Astrocyte (in vitro differentiated cells and primary cell): ENCODE measurements around the gene SLCO3A1. TPM values are rescaled to one million over a fixed set of nuclear protein-coding genes. Genes with fewer than 3 reads are reported as not detected.

Experiments
- DNase-seq: peaks from one replicate; pipeline ENCODE4 v3.0.0-alpha.2; 2010; ENCODE audit warnings: low read depth
- FAIRE-seq: peaks from 2 replicates; lab custom pipeline; 2011; peaks lifted over from hg19 to GRCh38; lab: Jason Lieb, UNC
- H2AFZ ChIP-seq: 2 replicates; pipeline ENCODE4 v1.6.0; 2012; ENCODE audit warnings: low read depth, low read length, inconsistent platforms
- H3K27ac ChIP-seq: 2 replicates; pipeline ENCODE4 v1.5.1; 2011; ENCODE audit warnings: low read depth, low read length, inconsistent platforms
- H3K27me3 ChIP-seq: 2 replicates; pipeline ENCODE4 v1.6.0; 2011; ENCODE audit warnings: low read length, inconsistent platforms; ENCODE audit not compliant: insufficient read depth
- H3K36me3 ChIP-seq: 2 replicates; pipeline ENCODE4 v1.5.1; 2011; ENCODE audit warnings: low read length, inconsistent platforms; ENCODE audit not compliant: insufficient read depth
- H3K4me1 ChIP-seq: 2 replicates; pipeline ENCODE4 v1.5.1; 2011; ENCODE audit warnings: low read length, inconsistent platforms; ENCODE audit not compliant: insufficient read depth
- H3K4me2 ChIP-seq: 2 replicates; pipeline ENCODE4 v1.6.0; 2012; ENCODE audit warnings: low read length, inconsistent platforms
- H3K4me3 ChIP-seq: 2 replicates; pipeline ENCODE4 v1.5.1; 2011; ENCODE audit warnings: low read depth, mild to moderate bottlenecking, low read length, inconsistent platforms; ENCODE audit not compliant: insufficient read depth
- H3K79me2 ChIP-seq: 2 replicates; pipeline ENCODE4 v1.6.0; 2012; ENCODE audit warnings: mild to moderate bottlenecking, low read length, inconsistent platforms; ENCODE audit not compliant: insufficient read depth
- H3K9ac ChIP-seq: 2 replicates; pipeline ENCODE4 v1.6.0; 2012; ENCODE audit warnings: mild to moderate bottlenecking, low read length, inconsistent platforms
- H3K9me3 ChIP-seq: 2 replicates; pipeline ENCODE4 v1.5.1; 2012; ENCODE audit warnings: low read depth, mild to moderate bottlenecking, low read length, inconsistent platforms; ENCODE audit not compliant: insufficient read depth
- H4K20me1 ChIP-seq: 2 replicates; pipeline ENCODE4 v1.6.0; 2012; ENCODE audit warnings: low read length, inconsistent platforms; ENCODE audit not compliant: insufficient read depth
- H3K27ac Mint-ChIP-seq: one replicate; pipeline ENCODE4 v1.8.0; 2021; ENCODE audit warnings: mild to moderate bottlenecking, mixed read lengths; ENCODE audit not compliant: unreplicated experiment
- H3K27me3 Mint-ChIP-seq: one replicate; pipeline ENCODE4 v1.8.0; 2021; ENCODE audit warnings: low read depth, mixed read lengths; ENCODE audit not compliant: unreplicated experiment
- H3K36me3 Mint-ChIP-seq: one replicate; pipeline ENCODE4 v1.8.0; 2021; ENCODE audit warnings: low read depth, mixed read lengths; ENCODE audit not compliant: unreplicated experiment
- H3K4me1 Mint-ChIP-seq: one replicate; pipeline ENCODE4 v1.8.0; 2021; ENCODE audit warnings: low read depth, mixed read lengths; ENCODE audit not compliant: unreplicated experiment
- H3K4me3 Mint-ChIP-seq: one replicate; pipeline ENCODE4 v1.8.0; 2021; ENCODE audit warnings: mild to moderate bottlenecking, moderate library complexity, mixed read lengths; ENCODE audit not compliant: unreplicated experiment
- H3K9me3 Mint-ChIP-seq: one replicate; pipeline ENCODE4 v1.8.0; 2021; ENCODE audit warnings: mild to moderate bottlenecking, mixed read lengths; ENCODE audit not compliant: unreplicated experiment
- EZH2 ChIP-seq: IDR thresholded peaks from 2 replicates; pipeline ENCODE4 v1.6.1; 2012; ENCODE audit warnings: mild to moderate bottlenecking, low read length, inconsistent platforms; ENCODE audit not compliant: insufficient read depth
- total RNA-seq: library from RNA; stranded (reverse); gene quantifications from 2 replicates; pipeline ENCODE4 v1.2.1, GENCODE V29; 2021
- TF ChIP-seq, protein P1 (sequence below): IDR thresholded peaks from 2 replicates; pipeline ENCODE4 v1.5.1; 2011; ENCODE audit warnings: low read depth, mild to moderate bottlenecking, inconsistent platforms, low read length, moderate library complexity; ENCODE audit not compliant: insufficient read depth

The SLCO3A1 gene
- total RNA-seq, 1 donor from 2014 or later, result 9.4 TPM

- H3K9ac ChIP-seq, result no peak overlapping the region
- DNase-seq (no peak), FAIRE-seq (no peak)
- peaks cover 10% of the 10 kb centered on the region for H3K4me1 ChIP-seq
- H3K4me3 ChIP-seq, result no peak overlapping the region
- H3K27ac ChIP-seq, result no peak overlapping the region
- peaks cover 23% of the 10 kb centered on the region for H4K20me1 ChIP-seq
- no peaks in the 10 kb centered on the region for H3K79me2 ChIP-seq
- no peaks in the 10 kb centered on the region for H3K36me3 Mint-ChIP-seq
- H3K4me1 Mint-ChIP-seq, result peaks cover under 1% of the 10 kb centered on the region
- no peaks in the 10 kb centered on the region for H3K36me3 ChIP-seq
- H3K4me3 Mint-ChIP-seq, result no peak overlapping the region
- no peaks in the 10 kb centered on the region for H3K27me3 Mint-ChIP-seq
- H3K27ac Mint-ChIP-seq, result no peak overlapping the region
- H3K9me3 ChIP-seq, result no peaks in the 10 kb centered on the region
- no peak overlapping the region for H3K4me2 ChIP-seq
- H3K27me3 ChIP-seq, result no peaks in the 10 kb centered on the region
- no peak overlapping the region for H2AFZ ChIP-seq
- H3K9me3 Mint-ChIP-seq, result no peaks in the 10 kb centered on the region
- TF ChIP-seq EZH2, result no peak
- TF ChIP-seq, protein P1, sequence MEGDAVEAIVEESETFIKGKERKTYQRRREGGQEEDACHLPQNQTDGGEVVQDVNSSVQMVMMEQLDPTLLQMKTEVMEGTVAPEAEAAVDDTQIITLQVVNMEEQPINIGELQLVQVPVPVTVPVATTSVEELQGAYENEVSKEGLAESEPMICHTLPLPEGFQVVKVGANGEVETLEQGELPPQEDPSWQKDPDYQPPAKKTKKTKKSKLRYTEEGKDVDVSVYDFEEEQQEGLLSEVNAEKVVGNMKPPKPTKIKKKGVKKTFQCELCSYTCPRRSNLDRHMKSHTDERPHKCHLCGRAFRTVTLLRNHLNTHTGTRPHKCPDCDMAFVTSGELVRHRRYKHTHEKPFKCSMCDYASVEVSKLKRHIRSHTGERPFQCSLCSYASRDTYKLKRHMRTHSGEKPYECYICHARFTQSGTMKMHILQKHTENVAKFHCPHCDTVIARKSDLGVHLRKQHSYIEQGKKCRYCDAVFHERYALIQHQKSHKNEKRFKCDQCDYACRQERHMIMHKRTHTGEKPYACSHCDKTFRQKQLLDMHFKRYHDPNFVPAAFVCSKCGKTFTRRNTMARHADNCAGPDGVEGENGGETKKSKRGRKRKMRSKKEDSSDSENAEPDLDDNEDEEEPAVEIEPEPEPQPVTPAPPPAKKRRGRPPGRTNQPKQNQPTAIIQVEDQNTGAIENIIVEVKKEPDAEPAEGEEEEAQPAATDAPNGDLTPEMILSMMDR, result no peak
Measured at GRCh38 chr15:91857224-91857585, 3.7 kb downstream of the SLCO3A1 start.

GRCh38 chr15:91857772-91858171 lies 4.3 kb downstream of the SLCO3A1 start:
- Histone ChIP-seq H3K9ac (no peak overlapping the region), H4K20me1 (peaks cover 23% of the 10 kb centered on the region), H3K4me1 (peaks cover 6% of the 10 kb centered on the region), H3K27me3 (no peaks in the 10 kb centered on the region), H3K4me2 (no peak overlapping the region), H3K79me2 (no peaks in the 10 kb centered on the region), H3K27ac (no peak overlapping the region), H3K9me3 (no peaks in the 10 kb centered on the region), H3K4me3 (no peak overlapping the region), H2AFZ (no peak overlapping the region), H3K36me3 (no peaks in the 10 kb centered on the region)
- FAIRE-seq, result no peak
- DNase-seq, result no peak
- H3K27ac Mint-ChIP-seq, result no peak overlapping the region
- TF ChIP-seq EZH2, result no peak
- TF ChIP-seq, protein P1, result no peak
- H3K9me3 Mint-ChIP-seq, result no peaks in the 10 kb centered on the region
- H3K27me3 Mint-ChIP-seq, result no peaks in the 10 kb centered on the region
- no peaks in the 10 kb centered on the region for H3K4me1 Mint-ChIP-seq
- no peak overlapping the region for H3K4me3 Mint-ChIP-seq
- no peaks in the 10 kb centered on the region for H3K36me3 Mint-ChIP-seq

DNA sequence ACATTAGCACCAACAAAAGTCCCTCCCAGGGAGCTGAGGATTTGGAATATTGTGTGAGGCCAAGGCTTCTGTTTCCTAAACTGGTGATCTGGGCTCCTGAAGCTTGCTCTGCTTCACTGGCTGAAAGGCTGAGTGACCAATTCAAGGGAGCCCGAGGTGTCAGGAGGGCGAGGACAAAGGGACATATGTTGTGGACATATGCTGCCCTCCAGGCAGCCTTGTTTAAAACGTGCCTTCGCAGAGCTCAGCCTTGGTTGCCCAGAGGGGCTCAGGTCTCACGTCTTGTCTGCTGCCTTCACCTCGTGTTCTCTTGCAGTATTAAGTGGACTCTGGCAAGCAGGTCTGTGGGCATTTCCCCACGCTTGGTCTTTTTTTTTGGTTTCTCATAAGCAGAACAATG lies 7.0 kb downstream of the SLCO3A1 start:
- no peaks in the 10 kb centered on the region for H3K27me3 ChIP-seq
- no peak overlapping the region for H3K4me2 ChIP-seq
- FAIRE-seq, result no peak
- H3K4me3 ChIP-seq, result no peak overlapping the region
- H2AFZ ChIP-seq, result no peak overlapping the region
- H3K9me3 Mint-ChIP-seq, result no peaks in the 10 kb centered on the region
- peaks cover 16% of the 10 kb centered on the region for H4K20me1 ChIP-seq
- H3K4me1 ChIP-seq, result no peaks in the 10 kb centered on the region
- no peaks in the 10 kb centered on the region for H3K27me3 Mint-ChIP-seq
- H3K9ac ChIP-seq, result no peak overlapping the region
- TF ChIP-seq, protein P1, result no peak
- H3K4me3 Mint-ChIP-seq, result no peak overlapping the region
- DNase-seq, result no peak
- H3K27ac Mint-ChIP-seq, result no peak overlapping the region
- H3K27ac ChIP-seq, result no peak overlapping the region
- peaks cover 5% of the 10 kb centered on the region for H3K4me1 Mint-ChIP-seq
- no peaks in the 10 kb centered on the region for H3K79me2 ChIP-seq
- H3K9me3 ChIP-seq, result no peaks in the 10 kb centered on the region
- no peaks in the 10 kb centered on the region for H3K36me3 Mint-ChIP-seq
- no peaks in the 10 kb centered on the region for H3K36me3 ChIP-seq
